ENCODE data around the gene C2orf68.

C2orf68 gene

DNA sequence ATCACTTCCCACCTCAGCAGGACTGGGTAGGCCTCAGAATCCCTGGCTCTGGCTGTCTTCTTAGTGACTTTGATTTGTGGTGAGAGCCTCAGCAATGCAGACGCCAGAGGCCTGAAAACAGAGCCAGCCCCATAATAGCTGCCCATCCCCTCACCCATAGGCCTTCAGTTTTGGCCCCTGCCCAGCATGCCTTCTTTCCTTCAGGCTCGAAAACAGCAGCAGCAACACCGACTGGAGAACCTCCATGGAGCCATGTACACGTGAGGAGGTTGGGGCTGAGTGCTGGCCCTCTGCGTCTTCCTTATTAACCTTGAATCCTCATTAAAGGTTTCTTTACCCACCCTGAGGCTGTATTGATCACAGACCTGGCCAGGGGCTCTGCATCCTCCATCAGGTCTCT is 14.6 kb downstream of the C2orf68 start:
- H3K79me2 ChIP-seq (ENCODE audit: insufficient read depth, low read length) = peaks cover 15% of the 10 kb centered on the region
- no peaks in the 10 kb centered on the region for H3K9me3 ChIP-seq (ENCODE audit: insufficient read depth, low read length)
- H3K4me2 ChIP-seq (ENCODE audit: low read depth, low read length, poor library complexity, severe bottlenecking) = no peak overlapping the region
- H3K36me3 ChIP-seq (ENCODE audit: low read length) = no peaks in the 10 kb centered on the region
- H3K9me2 ChIP-seq (replicated peaks; ENCODE audit: insufficient read depth, low read length) = no peaks in the 10 kb centered on the region
- H3K27ac ChIP-seq (ENCODE audit: low read depth, low read length) = no peak overlapping the region
- no peaks in the 10 kb centered on the region for H3F3A ChIP-seq (ENCODE audit: insufficient read depth)
- no peaks in the 10 kb centered on the region for H3K27me3 ChIP-seq (ENCODE audit: low read length)
- H3K4me3 ChIP-seq (ENCODE audit: insufficient read depth, low read length, poor library complexity, severe bottlenecking) = no peak overlapping the region
- H4K20me1 ChIP-seq (ENCODE audit: low read depth, low read length) = no peaks in the 10 kb centered on the region
- no peak overlapping the region for H2AFZ ChIP-seq (ENCODE audit: low read depth, low read length, severe bottlenecking)
- no peak overlapping the region for H3K9ac ChIP-seq (ENCODE audit: low read length)
- no peak for TF ChIP-seq EZH2phosphoT487 (conservative IDR thresholded peaks at IDR 0.05; ENCODE audit: low read length)
- TF ChIP-seq, protein P1, sequence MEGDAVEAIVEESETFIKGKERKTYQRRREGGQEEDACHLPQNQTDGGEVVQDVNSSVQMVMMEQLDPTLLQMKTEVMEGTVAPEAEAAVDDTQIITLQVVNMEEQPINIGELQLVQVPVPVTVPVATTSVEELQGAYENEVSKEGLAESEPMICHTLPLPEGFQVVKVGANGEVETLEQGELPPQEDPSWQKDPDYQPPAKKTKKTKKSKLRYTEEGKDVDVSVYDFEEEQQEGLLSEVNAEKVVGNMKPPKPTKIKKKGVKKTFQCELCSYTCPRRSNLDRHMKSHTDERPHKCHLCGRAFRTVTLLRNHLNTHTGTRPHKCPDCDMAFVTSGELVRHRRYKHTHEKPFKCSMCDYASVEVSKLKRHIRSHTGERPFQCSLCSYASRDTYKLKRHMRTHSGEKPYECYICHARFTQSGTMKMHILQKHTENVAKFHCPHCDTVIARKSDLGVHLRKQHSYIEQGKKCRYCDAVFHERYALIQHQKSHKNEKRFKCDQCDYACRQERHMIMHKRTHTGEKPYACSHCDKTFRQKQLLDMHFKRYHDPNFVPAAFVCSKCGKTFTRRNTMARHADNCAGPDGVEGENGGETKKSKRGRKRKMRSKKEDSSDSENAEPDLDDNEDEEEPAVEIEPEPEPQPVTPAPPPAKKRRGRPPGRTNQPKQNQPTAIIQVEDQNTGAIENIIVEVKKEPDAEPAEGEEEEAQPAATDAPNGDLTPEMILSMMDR (IDR thresholded peaks at IDR 0.05; ENCODE audit: insufficient read depth, low read length, poor library complexity, severe bottlenecking) = no peak

GRCh38 chr2:85596486-85597143 is 15.3 kb downstream of the C2orf68 start:
- TF ChIP-seq EZH2phosphoT487 (conservative IDR thresholded peaks at IDR 0.05; ENCODE audit: low read length) = no peak
- TF ChIP-seq, protein P1 (IDR thresholded peaks at IDR 0.05; ENCODE audit: insufficient read depth, low read length, poor library complexity, severe bottlenecking) = no peak
- Histone ChIP-seq H3K9me2 (replicated peaks; ENCODE audit: insufficient read depth, low read length) (no peaks in the 10 kb centered on the region), H3K27me3 (ENCODE audit: low read length) (no peaks in the 10 kb centered on the region), H3K4me3 (ENCODE audit: insufficient read depth, low read length, poor library complexity, severe bottlenecking) (peak overlapping the region; percentile 91), H3K9me3 (ENCODE audit: insufficient read depth, low read length) (no peaks in the 10 kb centered on the region), H4K20me1 (ENCODE audit: low read depth, low read length) (no peaks in the 10 kb centered on the region), H3K36me3 (ENCODE audit: low read length) (no peaks in the 10 kb centered on the region), H3K79me2 (ENCODE audit: insufficient read depth, low read length) (peaks cover 15% of the 10 kb centered on the region), H3K27ac (ENCODE audit: low read depth, low read length) (no peak overlapping the region), H3K4me2 (ENCODE audit: low read depth, low read length, poor library complexity, severe bottlenecking) (peak overlapping the region; percentile 90), H2AFZ (ENCODE audit: low read depth, low read length, severe bottlenecking) (no peak overlapping the region), H3F3A (ENCODE audit: insufficient read depth) (no peaks in the 10 kb centered on the region), H3K9ac (ENCODE audit: low read length) (peak overlapping the region; percentile 86)

GRCh38 chr2:85596026-85596333 is 15.9 kb downstream of the C2orf68 start:
- no peaks in the 10 kb centered on the region for H4K20me1 ChIP-seq (ENCODE audit: low read depth, low read length)
- H3K4me2 ChIP-seq (ENCODE audit: low read depth, low read length, poor library complexity, severe bottlenecking) = peak overlapping the region; percentile 90
- no peaks in the 10 kb centered on the region for H3F3A ChIP-seq (ENCODE audit: insufficient read depth)
- H3K27ac ChIP-seq (ENCODE audit: low read depth, low read length) = no peak overlapping the region
- H3K9me3 ChIP-seq (ENCODE audit: insufficient read depth, low read length) = no peaks in the 10 kb centered on the region
- peaks cover 15% of the 10 kb centered on the region for H3K79me2 ChIP-seq (ENCODE audit: insufficient read depth, low read length)
- no peaks in the 10 kb centered on the region for H3K9me2 ChIP-seq (replicated peaks; ENCODE audit: insufficient read depth, low read length)
- no peak for TF ChIP-seq EZH2phosphoT487 (conservative IDR thresholded peaks at IDR 0.05; ENCODE audit: low read length)
- TF ChIP-seq, protein P1 (IDR thresholded peaks at IDR 0.05; ENCODE audit: insufficient read depth, low read length, poor library complexity, severe bottlenecking) = no peak
- peak overlapping the region; percentile 91 for H3K4me3 ChIP-seq (ENCODE audit: insufficient read depth, low read length, poor library complexity, severe bottlenecking)
- peak overlapping the region; percentile 85 for H2AFZ ChIP-seq (ENCODE audit: low read depth, low read length, severe bottlenecking)
- no peaks in the 10 kb centered on the region for H3K27me3 ChIP-seq (ENCODE audit: low read length)
- peak overlapping the region; percentile 86 for H3K9ac ChIP-seq (ENCODE audit: low read length)
- no peaks in the 10 kb centered on the region for H3K36me3 ChIP-seq (ENCODE audit: low read length)

All from SU-DHL-6 (cell line).